H1 (cell line): Measurements from ENCODE around the gene CREBL2.

ENCODE experiments used
- ASH2L ChIP-seq: fragments of 200-600, 300-600 bp; sonication (generic); IDR thresholded peaks from one replicate; pipeline ENCODE4 v1.7.1; 2017; ENCODE audit warnings: low read length
- CHD2 ChIP-seq: IDR thresholded peaks from 2 replicates; pipeline ENCODE4 v1.6.1; 2012; ENCODE audit warnings: low read length, improper control_type of control experiment
- CHD7 ChIP-seq: fragments of 300-600 bp; sonication (generic); IDR thresholded peaks from 2 replicates; pipeline ENCODE4 v1.7.1; 2012; ENCODE audit warnings: low read length, moderate library complexity, mild to moderate bottlenecking, inconsistent platforms; ENCODE audit not compliant: insufficient replicate concordance
- CTCF ChIP-seq, 3 experiments: IDR thresholded peaks; 1 replicate in 2 of 3; 2 replicates in 1 of 3; pipeline versions ENCODE4 v1.5.1 to v1.6.1; 2011; ENCODE audit warnings: low read length in 3 of 3, mild to moderate bottlenecking in 3 of 3, inconsistent platforms in 2 of 3, low read depth in 1 of 3, moderate library complexity in 1 of 3; ENCODE audit not compliant: insufficient read depth in 1 of 3; ENCODE audit errors: control extremely low read depth in 1 of 3
- EZH2 ChIP-seq: fragments of 200-600 bp; sonication (generic); IDR thresholded peaks from 2 replicates; pipeline ENCODE4 v1.7.1; 2012; ENCODE audit warnings: low read depth, mild to moderate bottlenecking, moderate library complexity, low read length, inconsistent platforms; ENCODE audit not compliant: severe bottlenecking
- GABPA ChIP-seq: IDR thresholded peaks from 2 replicates; pipeline ENCODE4 v1.6.1; 2011; ENCODE audit warnings: mild to moderate bottlenecking, low read length, moderate library complexity, borderline replicate concordance; ENCODE audit not compliant: insufficient read depth
- KDM1A ChIP-seq: fragments of 200-600, 300-600 bp; sonication (generic); IDR thresholded peaks from 2 replicates; pipeline ENCODE4 v1.7.1; 2016; ENCODE audit warnings: mild to moderate bottlenecking, low read length, borderline replicate concordance
- POLR2AphosphoS5 ChIP-seq: IDR thresholded peaks from 2 replicates; pipeline ENCODE4 v1.6.1; 2011; ENCODE audit warnings: low read depth, low read length
- RFX5 ChIP-seq: IDR thresholded peaks from 2 replicates; pipeline ENCODE4 v1.6.1; 2011; ENCODE audit warnings: low read depth, low read length, improper control_type of control experiment, borderline replicate concordance
- SRF ChIP-seq: IDR thresholded peaks from 2 replicates; pipeline ENCODE4 v1.6.1; 2011; ENCODE audit warnings: mild to moderate bottlenecking, low read depth, low read length, moderate library complexity
- ZNF274 ChIP-seq: IDR thresholded peaks from 2 replicates; pipeline ENCODE4 v1.7.0; 2012; ENCODE audit warnings: low read length, borderline replicate concordance; ENCODE audit errors: extremely low read depth

- TF ChIP-seq RFX5 (no peak), ZNF274 (no peak), KDM1A (no peak), CTCF (IDR thresholded peaks at IDR 0.05; ENCODE audit: control extremely low read depth in 1 of 3, insufficient read depth in 1 of 3, low read depth in 1 of 3, low read length in 3 of 3) (no peak), CHD2 (no peak), CHD7 (no peak), ASH2L (no peak), SRF (no peak), GABPA (no peak), EZH2 (no peak), POLR2AphosphoS5 (no peak)
Measured at GRCh38 chr12:12683725-12684124, 72.0 kb downstream of the CREBL2 start.
